DND-41 (cell line): Measurements from ENCODE around the gene LPGAT1.

Experiments
- ATAC-seq: fragments of 200-7000 bp; cut with Tn5 transposase; 3 replicates; pipeline ENCODE4 v1.9.1; 2021; ENCODE audit warnings: low read depth; ENCODE audit not compliant: insufficient read depth
- DNase-seq: peaks from one replicate; pipeline ENCODE4 v3.0.0-alpha.2; 2020
- H2AFZ ChIP-seq: 2 replicates; pipeline ENCODE4 v1.6.0; 2012; ENCODE audit warnings: low read depth, low read length
- H3K27ac ChIP-seq: 2 replicates; pipeline ENCODE4 v1.5.1; 2012; ENCODE audit warnings: low read length, inconsistent platforms
- H3K27me3 ChIP-seq: fragments of 200-600 bp; sonication (generic); 2 replicates; pipeline ENCODE4 v1.6.0; 2012; ENCODE audit warnings: low read length, mild to moderate bottlenecking, inconsistent platforms; ENCODE audit not compliant: insufficient read depth, poor library complexity
- H3K36me3 ChIP-seq: 2 replicates; pipeline ENCODE4 v1.5.1; 2012; ENCODE audit warnings: low read length, inconsistent platforms; ENCODE audit not compliant: insufficient read depth
- H3K4me1 ChIP-seq: 2 replicates; pipeline ENCODE4 v1.5.1; 2012; ENCODE audit warnings: mild to moderate bottlenecking, low read length; ENCODE audit not compliant: insufficient read depth
- H3K4me2 ChIP-seq: 2 replicates; pipeline ENCODE4 v1.6.0; 2012; ENCODE audit warnings: mild to moderate bottlenecking, moderate library complexity, low read length, inconsistent platforms; ENCODE audit not compliant: insufficient read depth
- H3K4me3 ChIP-seq, 2 experiments: fragments of 200-600 bp in 1 of 2; shearing (Covaris generic) in 1 of 2; 2 replicates each; pipeline ENCODE4 v1.5.1; 2012 to 2016; ENCODE audit warnings: inconsistent platforms in 2 of 2, low read length in 2 of 2, mild to moderate bottlenecking in 2 of 2, low read depth in 1 of 2, moderate library complexity in 1 of 2
- H3K79me2 ChIP-seq: 2 replicates; pipeline ENCODE4 v1.6.0; 2012; ENCODE audit warnings: low read length, inconsistent platforms; ENCODE audit not compliant: insufficient read depth
- H3K9ac ChIP-seq: 2 replicates; pipeline ENCODE4 v1.6.0; 2012; ENCODE audit warnings: low read depth, mild to moderate bottlenecking, inconsistent platforms, low read length, moderate library complexity
- H3K9me3 ChIP-seq: 2 replicates; pipeline ENCODE4 v1.5.1; 2012; ENCODE audit warnings: low read length, moderate library complexity, mild to moderate bottlenecking, inconsistent platforms; ENCODE audit not compliant: insufficient read depth, severe bottlenecking
- H4K20me1 ChIP-seq: 2 replicates; pipeline ENCODE4 v1.6.0; 2012; ENCODE audit warnings: low read length; ENCODE audit not compliant: insufficient read depth
- EZH2 ChIP-seq: IDR thresholded peaks from 3 replicates; pipeline ENCODE4 v1.6.1; 2012; ENCODE audit warnings: borderline replicate concordance, low read depth, mild to moderate bottlenecking, moderate library complexity, low read length, inconsistent platforms; ENCODE audit not compliant: severe bottlenecking
- TF ChIP-seq, protein P1 (sequence below): IDR thresholded peaks from 2 replicates; pipeline ENCODE4 v1.5.1; 2012; ENCODE audit warnings: borderline replicate concordance, low read length, moderate library complexity, mild to moderate bottlenecking; ENCODE audit not compliant: poor library complexity, severe bottlenecking; ENCODE audit errors: extremely low read depth

Gene LPGAT1

GRCh38 chr1:211833174-211833820 lies 2.7 kb upstream of the LPGAT1 start:
- Histone ChIP-seq H3K4me3 (no peak overlapping the region), H2AFZ (no peak overlapping the region), H3K27ac (no peak overlapping the region), H3K4me2 (no peak overlapping the region), H4K20me1 (no peaks in the 10 kb centered on the region), H3K9me3 (no peaks in the 10 kb centered on the region), H3K27me3 (no peaks in the 10 kb centered on the region), H3K36me3 (no peaks in the 10 kb centered on the region), H3K4me1 (peaks cover 38% of the 10 kb centered on the region), H3K9ac (no peak overlapping the region), H3K79me2 (no peaks in the 10 kb centered on the region)
- ATAC-seq, result peak; percentile 66
- peak; percentile 17 for DNase-seq
- TF ChIP-seq, protein P1, sequence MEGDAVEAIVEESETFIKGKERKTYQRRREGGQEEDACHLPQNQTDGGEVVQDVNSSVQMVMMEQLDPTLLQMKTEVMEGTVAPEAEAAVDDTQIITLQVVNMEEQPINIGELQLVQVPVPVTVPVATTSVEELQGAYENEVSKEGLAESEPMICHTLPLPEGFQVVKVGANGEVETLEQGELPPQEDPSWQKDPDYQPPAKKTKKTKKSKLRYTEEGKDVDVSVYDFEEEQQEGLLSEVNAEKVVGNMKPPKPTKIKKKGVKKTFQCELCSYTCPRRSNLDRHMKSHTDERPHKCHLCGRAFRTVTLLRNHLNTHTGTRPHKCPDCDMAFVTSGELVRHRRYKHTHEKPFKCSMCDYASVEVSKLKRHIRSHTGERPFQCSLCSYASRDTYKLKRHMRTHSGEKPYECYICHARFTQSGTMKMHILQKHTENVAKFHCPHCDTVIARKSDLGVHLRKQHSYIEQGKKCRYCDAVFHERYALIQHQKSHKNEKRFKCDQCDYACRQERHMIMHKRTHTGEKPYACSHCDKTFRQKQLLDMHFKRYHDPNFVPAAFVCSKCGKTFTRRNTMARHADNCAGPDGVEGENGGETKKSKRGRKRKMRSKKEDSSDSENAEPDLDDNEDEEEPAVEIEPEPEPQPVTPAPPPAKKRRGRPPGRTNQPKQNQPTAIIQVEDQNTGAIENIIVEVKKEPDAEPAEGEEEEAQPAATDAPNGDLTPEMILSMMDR, result no peak
- TF ChIP-seq EZH2, result no peak

DNA sequence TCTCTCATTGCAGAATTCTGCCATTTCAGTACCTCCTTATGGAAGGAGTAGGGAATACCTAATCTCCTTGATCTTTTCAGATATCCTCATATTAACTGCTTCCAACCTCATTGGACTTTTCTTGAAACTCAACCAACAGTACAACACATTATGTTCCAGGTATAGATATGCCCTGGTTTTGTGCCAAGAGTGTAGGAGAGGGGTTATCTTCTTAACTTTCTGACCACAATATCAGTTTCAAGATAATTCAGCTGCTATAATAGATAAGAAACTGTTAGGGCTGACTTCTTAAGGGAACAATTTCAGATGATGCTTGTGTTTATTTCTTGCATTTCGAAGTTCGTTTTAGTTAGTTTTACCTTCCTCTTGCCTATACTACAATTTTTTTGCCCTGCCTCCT lies 2.1 kb upstream of the LPGAT1 start:
- TF ChIP-seq, protein P1, result no peak
- TF ChIP-seq EZH2, result no peak
- DNase-seq, result no peak
- peaks cover 42% of the 10 kb centered on the region for H3K4me1 ChIP-seq
- no peak for ATAC-seq
- H3K4me3 ChIP-seq, result no peak overlapping the region
- H3K79me2 ChIP-seq, result no peaks in the 10 kb centered on the region
- no peaks in the 10 kb centered on the region for H4K20me1 ChIP-seq
- H3K36me3 ChIP-seq, result no peaks in the 10 kb centered on the region; the same call in 1 of the 2 replicates
- H3K27ac ChIP-seq, result no peak overlapping the region
- H3K9ac ChIP-seq, result no peak overlapping the region
- no peaks in the 10 kb centered on the region for H3K9me3 ChIP-seq
- H3K4me2 ChIP-seq, result no peak overlapping the region
- H2AFZ ChIP-seq, result no peak overlapping the region
- no peaks in the 10 kb centered on the region for H3K27me3 ChIP-seq

DNA sequence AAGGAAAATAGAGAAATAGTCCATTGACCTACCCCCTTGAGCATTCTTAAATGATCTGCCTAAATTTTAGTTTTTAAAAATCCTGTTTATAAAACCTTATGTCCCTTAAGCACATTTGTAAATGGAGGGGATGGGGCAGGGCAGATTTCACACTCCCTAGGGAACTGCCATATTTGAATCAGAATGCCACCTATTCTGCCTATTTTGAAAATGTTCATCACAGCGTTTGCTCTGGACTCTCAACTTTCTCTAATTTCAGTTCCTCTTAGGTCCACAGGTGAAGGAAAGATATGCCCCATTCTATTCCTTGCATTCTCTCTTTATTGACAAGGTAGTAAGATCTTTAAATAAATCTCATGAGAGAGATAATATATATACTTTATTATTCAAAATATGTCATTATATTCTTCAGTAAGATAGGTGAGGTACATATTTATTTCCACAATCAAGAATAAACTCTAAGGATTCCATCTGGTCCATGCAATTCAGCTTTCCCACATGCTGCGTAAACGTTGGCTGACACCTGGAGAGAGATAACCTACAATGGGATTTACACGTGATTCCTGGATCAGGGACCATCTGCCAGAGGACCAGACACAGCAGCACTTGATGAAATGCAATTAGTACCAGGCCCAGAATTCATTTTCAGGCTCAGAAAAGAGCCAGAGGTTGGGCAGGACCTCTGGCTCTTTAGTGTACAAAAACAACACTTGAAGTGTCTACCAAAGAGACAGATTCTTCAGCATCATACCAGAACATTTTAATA lies 1.2 kb upstream of the LPGAT1 start:
- no peaks in the 10 kb centered on the region for H4K20me1 ChIP-seq
- H3K79me2 ChIP-seq, result no peaks in the 10 kb centered on the region
- DNase-seq (no peak), ATAC-seq (no peak)
- no peak overlapping the region for H3K9ac ChIP-seq
- H2AFZ ChIP-seq, result no peak overlapping the region
- H3K4me1 ChIP-seq, result peaks cover 44% of the 10 kb centered on the region
- H3K27ac ChIP-seq, result no peak overlapping the region
- H3K4me3 ChIP-seq, result peak overlapping the region in 1 of 2 experiments; percentile 75; a peak in 2 of 4 replicates
- no peaks in the 10 kb centered on the region for H3K9me3 ChIP-seq
- no peaks in the 10 kb centered on the region for H3K27me3 ChIP-seq
- TF ChIP-seq, protein P1, result no peak
- TF ChIP-seq EZH2, result no peak
- H3K4me2 ChIP-seq, result peak overlapping the region; percentile 77; the same call in 1 of the 2 replicates
- no peaks in the 10 kb centered on the region; the same call in 1 of the 2 replicates for H3K36me3 ChIP-seq
